ENCODE data around the gene SLC35E4.

The SLC35E4 gene

GRCh38 chr22:30591588-30592359, 43.8 kb upstream of the SLC35E4 start, which contains the start of gene PES1:
PES1 (minus strand) TSS chr22:30591910; CDS start chr22:30591833, 77 bp downstream.
- TF ChIP-seq REST (IDR thresholded peaks at IDR 0.05; ENCODE audit: low read depth) (no peak), TAF1 (IDR thresholded peaks at IDR 0.05; ENCODE audit: low read depth) (peak; percentile 56), MAX (IDR thresholded peaks at IDR 0.05) (peak; percentile 98), TEAD4 (IDR thresholded peaks at IDR 0.05) (peak; percentile 7; the same call in 1 of the 2 replicates), YY1 (IDR thresholded peaks at IDR 0.05; ENCODE audit: low read depth) (peak; percentile 52; the same call in 1 of the 2 replicates), CEBPB (IDR thresholded peaks at IDR 0.05) (0 out of 2 replicates have a peak, but pooled peaks have one; percentile 12), EGR1 (IDR thresholded peaks at IDR 0.05) (0 out of 2 replicates have a peak, but pooled peaks have one; percentile 42), TCF12 (IDR thresholded peaks at IDR 0.05; ENCODE audit: low read depth) (0 out of 2 replicates have a peak, but pooled peaks have one; percentile 60), USF1 (IDR thresholded peaks at IDR 0.05) (peak; percentile 90), CREB1 (IDR thresholded peaks at IDR 0.05; ENCODE audit: low read depth) (peak; percentile 97), ZBTB7A (IDR thresholded peaks at IDR 0.05; ENCODE audit: low read depth) (no peak), FOXM1 (IDR thresholded peaks at IDR 0.05; ENCODE audit: borderline replicate concordance, low read depth) (peak; percentile 63; the same call in 1 of the 2 replicates), NFIC (IDR thresholded peaks at IDR 0.05) (peak; percentile 9; the same call in 1 of the 2 replicates), RAD21 (IDR thresholded peaks at IDR 0.05; ENCODE audit: low read depth) (no peak), EP300 (IDR thresholded peaks at IDR 0.05; ENCODE audit: borderline replicate concordance) (peak; percentile 32; the same call in 1 of the 2 replicates)

- TF ChIP-seq ZBTB7A (IDR thresholded peaks at IDR 0.05; ENCODE audit: low read depth) = no peak
- no peak for TF ChIP-seq EGR1 (IDR thresholded peaks at IDR 0.05)
- TF ChIP-seq EP300 (IDR thresholded peaks at IDR 0.05; ENCODE audit: borderline replicate concordance) = no peak
Observed at GRCh38 chr22:30596199-30596598, 39.4 kb upstream of the SLC35E4 start.

GRCh38 chr22:30596886-30597285, 38.7 kb upstream of the SLC35E4 start:
- TF ChIP-seq TCF12 (IDR thresholded peaks at IDR 0.05; ENCODE audit: low read depth) (no peak), RAD21 (IDR thresholded peaks at IDR 0.05; ENCODE audit: low read depth) (no peak), USF1 (IDR thresholded peaks at IDR 0.05) (no peak)

GRCh38 chr22:30598986-30599385, 36.6 kb upstream of the SLC35E4 start:
- TF ChIP-seq RAD21 (IDR thresholded peaks at IDR 0.05; ENCODE audit: low read depth) (no peak), TCF12 (IDR thresholded peaks at IDR 0.05; ENCODE audit: low read depth) (no peak), TAF1 (IDR thresholded peaks at IDR 0.05; ENCODE audit: low read depth) (no peak), USF1 (IDR thresholded peaks at IDR 0.05) (no peak)

GRCh38 chr22:30600921-30601320, 34.7 kb upstream of the SLC35E4 start:
- no peak for TF ChIP-seq USF1 (IDR thresholded peaks at IDR 0.05)
- TF ChIP-seq FOXM1 (IDR thresholded peaks at IDR 0.05; ENCODE audit: borderline replicate concordance, low read depth) = no peak
- no peak for TF ChIP-seq REST (IDR thresholded peaks at IDR 0.05; ENCODE audit: low read depth)
- no peak for TF ChIP-seq MAX (IDR thresholded peaks at IDR 0.05)
- TF ChIP-seq TCF12 (IDR thresholded peaks at IDR 0.05; ENCODE audit: low read depth) = no peak
- no peak for TF ChIP-seq EGR1 (IDR thresholded peaks at IDR 0.05)
- TF ChIP-seq TAF1 (IDR thresholded peaks at IDR 0.05; ENCODE audit: low read depth) = no peak
- TF ChIP-seq NFIC (IDR thresholded peaks at IDR 0.05) = no peak
- TF ChIP-seq CEBPB (IDR thresholded peaks at IDR 0.05) = no peak
- no peak for TF ChIP-seq CREB1 (IDR thresholded peaks at IDR 0.05; ENCODE audit: low read depth)
- no peak for TF ChIP-seq ZBTB7A (IDR thresholded peaks at IDR 0.05; ENCODE audit: low read depth)
- TF ChIP-seq EP300 (IDR thresholded peaks at IDR 0.05; ENCODE audit: borderline replicate concordance) = no peak
- TF ChIP-seq RAD21 (IDR thresholded peaks at IDR 0.05; ENCODE audit: low read depth) = no peak
- no peak for TF ChIP-seq YY1 (IDR thresholded peaks at IDR 0.05; ENCODE audit: low read depth)
- TF ChIP-seq TEAD4 (IDR thresholded peaks at IDR 0.05) = no peak
